Mesothelial cell of epicardium (in vitro differentiated cells): ENCODE results near the gene KPNA4. TPM values are rescaled to one million over a fixed set of nuclear protein-coding genes. Genes with fewer than 3 reads are reported as not detected.

Experiments
- DNase-seq, 2 experiments: peaks; one replicate each; pipeline ENCODE4 v3.0.0; 2021; ENCODE audit warnings: low spot score in 2 of 2; ENCODE audit not compliant: unreplicated experiment in 2 of 2
- H3K27ac Mint-ChIP-seq: 2 replicates; pipeline ENCODE4 v1.8.0; 2021; ENCODE audit warnings: mixed read lengths
- H3K27me3 Mint-ChIP-seq: 2 replicates; pipeline ENCODE4 v1.8.0; 2021; ENCODE audit warnings: low read depth, mixed read lengths
- H3K36me3 Mint-ChIP-seq: 2 replicates; pipeline ENCODE4 v1.8.0; 2021; ENCODE audit warnings: mixed read lengths
- H3K4me1 Mint-ChIP-seq: 2 replicates; pipeline ENCODE4 v1.8.0; 2021; ENCODE audit warnings: mixed read lengths
- H3K4me3 Mint-ChIP-seq: 2 replicates; pipeline ENCODE4 v1.8.0; 2021; ENCODE audit warnings: mild to moderate bottlenecking, moderate library complexity, mixed read lengths
- H3K9me3 Mint-ChIP-seq: 2 replicates; pipeline ENCODE4 v1.8.0; 2021; ENCODE audit warnings: mixed read lengths
- CTCF ChIP-seq: fragments of 200-600 bp; sonication (generic); IDR thresholded peaks from one replicate; pipeline ENCODE4 v1.5.0; 2021; ENCODE audit warnings: antibody characterized with exemption; ENCODE audit not compliant: unreplicated experiment
- total RNA-seq: library from RNA; stranded (reverse); gene quantifications from 3 replicates; pipeline ENCODE4 v1.2.1, GENCODE V29; 2021

The KPNA4 gene
- total RNA-seq, 1 donor from 2014 or later = 61.1 TPM

- Mint-ChIP-seq H3K4me3 (no peak overlapping the region), H3K9me3 (peaks cover 17% of the 10 kb centered on the region), H3K4me1 (peaks cover 22% of the 10 kb centered on the region), H3K36me3 (peaks cover 18% of the 10 kb centered on the region), H3K27ac (peak overlapping the region; percentile 37), H3K27me3 (no peaks in the 10 kb centered on the region)
- DNase-seq = no peak
- no peak for TF ChIP-seq CTCF
Measured at GRCh38 chr3:160545504-160545871, 19.9 kb downstream of the KPNA4 start.

- TF ChIP-seq CTCF = no peak
- Mint-ChIP-seq H3K27me3 (no peaks in the 10 kb centered on the region), H3K36me3 (peaks cover 14% of the 10 kb centered on the region), H3K9me3 (peaks cover 14% of the 10 kb centered on the region), H3K27ac (peak overlapping the region; percentile 37), H3K4me3 (no peak overlapping the region), H3K4me1 (peaks cover 22% of the 10 kb centered on the region)
- no peak for DNase-seq
Measured at GRCh38 chr3:160544844-160545503, 20.4 kb downstream of the KPNA4 start.

- no peak for TF ChIP-seq CTCF
- Mint-ChIP-seq H3K4me3 (no peak overlapping the region), H3K27ac (no peak overlapping the region), H3K4me1 (peaks cover 21% of the 10 kb centered on the region), H3K36me3 (no peaks in the 10 kb centered on the region), H3K27me3 (no peaks in the 10 kb centered on the region), H3K9me3 (no peaks in the 10 kb centered on the region)
- no peak for DNase-seq
Measured at GRCh38 chr3:160540551-160540950, 24.8 kb downstream of the KPNA4 start.

GRCh38 chr3:160538895-160539294, 26.5 kb downstream of the KPNA4 start:
- no peak overlapping the region for H3K4me3 Mint-ChIP-seq
- H3K9me3 Mint-ChIP-seq = no peaks in the 10 kb centered on the region
- no peak overlapping the region for H3K27ac Mint-ChIP-seq
- H3K4me1 Mint-ChIP-seq = peaks cover 14% of the 10 kb centered on the region
- H3K36me3 Mint-ChIP-seq = no peaks in the 10 kb centered on the region
- TF ChIP-seq CTCF = no peak
- DNase-seq = no peak
- no peaks in the 10 kb centered on the region for H3K27me3 Mint-ChIP-seq

- H3K4me1 Mint-ChIP-seq = peaks cover 14% of the 10 kb centered on the region
- no peak overlapping the region for H3K4me3 Mint-ChIP-seq
- no peak for DNase-seq
- H3K27me3 Mint-ChIP-seq = no peaks in the 10 kb centered on the region
- no peaks in the 10 kb centered on the region for H3K36me3 Mint-ChIP-seq
- no peak overlapping the region for H3K27ac Mint-ChIP-seq
- H3K9me3 Mint-ChIP-seq = no peaks in the 10 kb centered on the region
- no peak for TF ChIP-seq CTCF
Measured at GRCh38 chr3:160537729-160538128, 27.6 kb downstream of the KPNA4 start.

- Mint-ChIP-seq H3K36me3 (peaks cover 12% of the 10 kb centered on the region), H3K27me3 (no peaks in the 10 kb centered on the region), H3K9me3 (no peaks in the 10 kb centered on the region), H3K4me3 (no peak overlapping the region), H3K27ac (no peak overlapping the region), H3K4me1 (no peaks in the 10 kb centered on the region)
- TF ChIP-seq CTCF = no peak
- DNase-seq = no peak
Measured at GRCh38 chr3:160532371-160532770, 33.0 kb downstream of the KPNA4 start.
